HG03432 (cell line): ENCODE results near the gene IRAK2.
A peak's percentile ranks its signal among the peaks of the same experiment; 100 is the strongest.
"Not testable (repeated sequence)": the region's sequence is repeated elsewhere in the genome, so short reads cannot be mapped to it uniquely, and the experiment has no call there.

Experiments
- ATAC-seq: cut with Tn5 transposase; IDR thresholded peaks from one replicate; pipeline ENCODE4 v1.9.1; 2021; ENCODE audit warnings: mild to moderate bottlenecking, moderate library complexity; ENCODE audit not compliant: unreplicated experiment

The IRAK2 gene

GRCh38 chr3:10248984-10249748 is 84.4 kb downstream of the IRAK2 start:
- peak; percentile 19 for ATAC-seq

GRCh38 chr3:10249833-10250232 is 85.1 kb downstream of the IRAK2 start:
- ATAC-seq, result no peak

- no peak for ATAC-seq
Observed at GRCh38 chr3:10251006-10251405, 86.3 kb downstream of the IRAK2 start.

- no peak for ATAC-seq
Observed at GRCh38 chr3:10253731-10254130, 89.0 kb downstream of the IRAK2 start.

- no peak for ATAC-seq
Observed at GRCh38 chr3:10255835-10256234, 91.1 kb downstream of the IRAK2 start.

GRCh38 chr3:10259036-10259435 is 94.3 kb downstream of the IRAK2 start:
- no peak for ATAC-seq

- no peak for ATAC-seq
Observed at GRCh38 chr3:10259798-10260197, 95.1 kb downstream of the IRAK2 start.

- ATAC-seq, result no peak
Observed at GRCh38 chr3:10260211-10260701, 95.5 kb downstream of the IRAK2 start.

GRCh38 chr3:10262027-10262426 is 97.3 kb downstream of the IRAK2 start:
- ATAC-seq, result no peak

- ATAC-seq, result no peak
Observed at GRCh38 chr3:10263646-10264363, 99.1 kb downstream of the IRAK2 start.

- no peak for ATAC-seq
Observed at GRCh38 chr3:10265833-10266232, 101.1 kb downstream of the IRAK2 start.

- ATAC-seq, result not testable (repeated sequence)
Observed at GRCh38 chr3:10266936-10267335, 102.2 kb downstream of the IRAK2 start.

GRCh38 chr3:10268116-10268515 is 103.4 kb downstream of the IRAK2 start:
- ATAC-seq, result no peak

- no peak for ATAC-seq
Observed at GRCh38 chr3:10268930-10269329, 104.2 kb downstream of the IRAK2 start.

- no peak for ATAC-seq
Observed at GRCh38 chr3:10269443-10269842, 104.7 kb downstream of the IRAK2 start.

- ATAC-seq, result not testable (repeated sequence)
Observed at GRCh38 chr3:10272476-10272875, 107.8 kb downstream of the IRAK2 start.

GRCh38 chr3:10272977-10273376 is 108.3 kb downstream of the IRAK2 start:
- ATAC-seq, result no peak

GRCh38 chr3:10273702-10274305 is 109.1 kb downstream of the IRAK2 start:
- no peak for ATAC-seq

GRCh38 chr3:10274601-10275000 is 109.9 kb downstream of the IRAK2 start:
- no peak for ATAC-seq

GRCh38 chr3:10277115-10277625 is 112.5 kb downstream of the IRAK2 start:
- no peak for ATAC-seq

GRCh38 chr3:10278501-10278900 is 113.8 kb downstream of the IRAK2 start:
- no peak for ATAC-seq
